Body of pancreas (tissue), 4 donors: ENCODE results near the gene ZNF205.
"Not testable (repeated sequence)": the region's sequence is repeated elsewhere in the genome, so short reads cannot be mapped to it uniquely, and the experiment has no call there.

Experiments
- CTCF ChIP-seq, 7 experiments: fragments of 450-650 bp in 4 of 7; fragments of 200-600 bp in 3 of 7; sonication (generic) in 3 of 7; IDR thresholded peaks; one replicate each; pipeline ENCODE4 v1.5.1; 2016 to 2019; ENCODE audit warnings: antibody characterized with exemption in 7 of 7
- POLR2A ChIP-seq, 3 donors: fragments of 450-650 bp; IDR thresholded peaks; one replicate each; pipeline ENCODE4 v1.6.1; 2016; ENCODE audit warnings: antibody characterized with exemption in 3 of 3, mild to moderate bottlenecking in 2 of 3

GRCh38 chr16:3168729-3169128 is 56.3 kb downstream of the ZNF205 start:
- not testable (repeated sequence) for TF ChIP-seq CTCF, POLR2A (IDR thresholded peaks at IDR 0.05)
